GM21529 (cell line): ENCODE measurements around the gene LTK.

Source experiments
- ATAC-seq: cut with Tn5 transposase; IDR thresholded peaks from one replicate; pipeline ENCODE4 v1.9.1; 2021; ENCODE audit not compliant: unreplicated experiment

LTK gene

GRCh38 chr15:41513506-41514227, at the start of gene LTK:
Gene LTK (minus strand): TSS chr15:41513827. CDS start chr15:41513709, 118 bp downstream.
- ATAC-seq = no peak

GRCh38 chr15:41562784-41563198, 49.2 kb upstream of the LTK start:
- ATAC-seq = no peak

DNA sequence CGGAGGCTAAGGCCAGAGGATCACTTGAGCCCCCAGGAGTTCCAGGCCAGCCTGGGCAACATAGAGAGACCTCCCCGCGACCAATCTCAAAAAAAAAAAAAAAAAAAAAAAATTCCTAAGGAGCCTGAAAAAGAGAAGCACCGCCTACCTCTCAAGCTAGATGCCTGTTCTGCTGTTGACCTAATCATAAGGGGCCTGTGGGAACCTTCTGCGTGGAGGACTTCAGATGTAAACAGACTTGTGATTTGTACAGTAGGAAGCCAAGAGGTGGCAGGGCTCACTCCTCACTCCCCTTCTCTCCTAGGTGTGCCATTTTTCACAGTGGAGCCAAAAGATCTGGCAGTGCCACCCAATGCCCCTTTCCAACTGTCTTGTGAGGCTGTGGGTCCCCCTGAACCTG, 48.6 kb upstream of the LTK start:
- ATAC-seq = no peak

DNA sequence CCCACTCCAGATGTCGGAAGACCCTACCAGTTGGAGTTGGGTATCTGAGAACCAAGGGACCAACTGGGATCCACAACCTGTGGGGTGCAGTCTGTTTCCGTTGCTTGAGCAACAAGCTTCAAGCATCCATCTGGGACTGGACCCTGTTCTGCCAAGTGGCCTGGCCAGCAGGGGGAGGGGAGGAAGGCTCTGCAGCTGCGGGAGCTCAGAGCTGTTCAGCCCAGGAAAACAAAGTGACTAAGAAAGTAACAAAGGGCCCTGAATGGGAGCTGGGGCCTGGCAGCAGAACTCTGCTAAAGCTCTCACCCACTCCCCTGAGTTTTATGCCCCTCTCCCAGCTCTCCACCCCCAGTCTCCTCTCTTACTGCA, 48.1 kb upstream of the LTK start:
- ATAC-seq = no peak

DNA sequence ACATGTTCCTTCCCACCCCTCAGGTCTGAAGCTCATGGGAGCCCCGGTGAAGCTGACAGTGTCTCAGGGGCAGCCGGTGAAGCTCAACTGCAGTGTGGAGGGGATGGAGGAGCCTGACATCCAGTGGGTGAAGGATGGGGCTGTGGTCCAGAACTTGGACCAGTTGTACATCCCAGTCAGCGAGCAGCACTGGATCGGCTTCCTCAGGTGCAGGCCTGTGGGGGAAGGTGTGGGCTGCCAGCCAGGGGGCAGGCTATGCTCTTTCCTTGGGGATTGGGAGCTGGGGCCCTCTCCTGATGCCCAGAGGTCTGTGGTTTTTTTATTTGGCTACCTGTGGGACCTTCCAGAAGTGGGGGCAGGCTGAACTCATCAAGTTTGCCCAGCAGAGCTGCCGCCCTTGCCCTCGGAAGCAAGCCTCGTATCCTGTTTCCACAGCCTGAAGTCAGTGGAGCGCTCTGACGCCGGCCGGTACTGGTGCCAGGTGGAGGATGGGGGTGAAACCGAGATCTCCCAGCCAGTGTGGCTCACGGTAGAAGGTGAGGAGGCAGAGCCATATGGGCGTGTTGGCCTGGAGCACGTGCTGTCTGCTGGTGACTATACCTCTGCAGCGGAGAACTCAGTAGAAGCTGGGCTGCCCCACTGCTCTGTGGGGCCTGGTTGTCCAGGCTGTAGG, 47.6 kb upstream of the LTK start:
- ATAC-seq = no peak

- ATAC-seq = no peak
These were observed 46.9 kb upstream of the LTK start for GRCh38 chr15:41560572-41560874.

DNA sequence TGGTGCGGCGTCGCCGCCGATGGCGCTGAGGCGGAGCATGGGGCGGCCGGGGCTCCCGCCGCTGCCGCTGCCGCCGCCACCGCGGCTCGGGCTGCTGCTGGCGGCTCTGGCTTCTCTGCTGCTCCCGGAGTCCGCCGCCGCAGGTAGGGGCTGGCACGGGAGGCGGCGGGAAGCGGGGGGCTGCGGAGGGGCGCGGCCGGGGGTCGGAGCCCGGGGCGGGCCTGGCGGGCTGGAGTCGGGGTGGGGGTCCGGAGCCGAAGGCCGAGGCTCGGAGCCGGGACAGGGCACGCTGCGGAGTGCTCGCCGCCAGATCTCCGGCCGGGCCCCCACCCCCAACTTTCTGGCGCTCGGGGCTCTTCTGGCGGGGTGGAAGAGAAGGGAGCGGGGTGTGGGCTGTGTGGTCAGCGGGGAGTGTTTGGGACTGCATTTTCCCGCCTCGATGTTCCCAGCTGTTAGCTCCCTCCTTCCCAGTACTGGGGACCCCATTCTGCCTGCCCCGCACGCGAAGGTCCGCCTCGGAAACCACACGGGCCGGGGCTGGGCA, 45.7 kb upstream of the LTK start:
- no peak for ATAC-seq

- ATAC-seq = peak; percentile 48
These were observed 45.0 kb upstream of the LTK start, which contains the start of gene TYRO3 for GRCh38 chr15:41558400-41559238. Gene TYRO3 (plus strand): TSS chr15:41559212. CDS start chr15:41559258, 46 bp downstream.

- no peak for ATAC-seq
These were observed 44.2 kb upstream of the LTK start for GRCh38 chr15:41557673-41558399.

- no peak for ATAC-seq
These were observed 43.0 kb upstream of the LTK start for GRCh38 chr15:41556677-41557076.

- ATAC-seq = no peak
These were observed 41.3 kb upstream of the LTK start for GRCh38 chr15:41554915-41555314.

DNA sequence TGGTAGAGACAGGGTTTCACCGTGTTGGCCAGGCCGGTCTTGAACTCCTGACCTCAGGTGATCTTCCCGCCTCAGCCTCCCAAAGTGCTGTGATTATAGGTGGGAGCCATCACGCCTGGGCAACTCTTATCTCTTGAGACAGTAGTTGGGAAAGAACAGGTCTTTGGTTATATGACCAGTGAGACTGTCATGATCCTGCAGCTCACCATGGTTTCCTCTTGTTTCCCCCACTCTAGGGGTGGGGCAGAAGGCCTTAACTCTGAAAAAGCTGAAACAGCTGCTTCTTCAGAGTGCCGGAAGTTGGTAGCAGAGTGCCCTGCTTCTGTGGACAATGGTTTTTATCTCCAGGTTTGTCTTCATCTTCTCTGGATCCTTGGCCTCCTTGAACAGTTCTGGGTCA, 40.7 kb upstream of the LTK start:
- ATAC-seq = no peak

DNA sequence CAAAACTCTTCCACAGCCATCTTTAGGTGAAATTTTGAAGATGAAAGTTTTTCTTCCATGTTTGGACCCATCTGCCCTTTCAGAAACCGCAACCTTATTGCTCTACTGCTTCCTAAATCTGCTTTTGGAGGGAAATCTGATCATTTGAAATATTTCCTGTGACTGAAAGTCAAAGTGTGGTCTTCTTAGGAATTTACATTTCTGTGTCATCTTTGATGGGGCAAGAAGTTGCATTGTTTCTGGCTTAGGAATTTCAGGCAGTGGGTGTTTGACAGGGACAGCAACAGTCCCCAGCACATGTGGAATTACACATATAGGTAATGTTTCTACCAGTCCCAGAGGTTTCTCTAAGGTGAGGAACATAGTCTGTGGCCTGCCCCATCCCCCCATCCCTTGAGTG, 40.1 kb upstream of the LTK start:
- no peak for ATAC-seq

DNA sequence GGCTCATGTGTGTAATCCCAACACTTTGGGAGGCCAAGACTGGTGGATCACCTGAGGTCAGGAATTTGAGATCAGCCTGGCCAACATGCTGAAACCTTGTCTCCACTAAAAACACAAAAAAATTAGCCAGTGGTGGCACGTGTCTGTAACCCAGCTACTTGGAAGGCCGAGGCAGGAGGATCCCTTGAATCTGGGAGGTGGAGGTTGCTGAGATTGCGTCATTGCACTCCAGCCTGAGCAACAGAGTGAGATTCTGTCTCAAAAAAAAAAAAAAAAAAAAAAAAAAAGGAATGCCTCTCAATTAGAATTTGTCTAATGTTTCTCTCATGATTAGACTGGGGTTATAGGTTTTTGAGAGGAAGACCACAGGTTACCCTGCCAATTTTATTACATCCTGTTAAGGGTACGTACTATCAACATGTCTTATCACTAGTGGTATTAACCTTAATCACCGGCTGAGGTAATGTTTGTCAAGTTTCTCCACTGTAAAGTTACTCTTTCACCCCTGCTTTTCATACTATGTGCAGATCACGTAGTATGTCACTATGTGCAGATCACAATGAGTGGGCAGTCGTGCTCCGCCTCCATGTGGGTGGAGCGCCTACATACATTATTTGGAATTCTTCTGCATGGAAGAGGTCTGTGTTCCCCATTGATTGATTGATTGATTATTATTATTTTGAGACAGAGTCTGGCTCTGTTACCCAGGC, 36.6 kb upstream of the LTK start:
- ATAC-seq = no peak

- no peak for ATAC-seq
These were observed 33.5 kb upstream of the LTK start for GRCh38 chr15:41546851-41547786.

GRCh38 chr15:41545218-41545617, 31.6 kb upstream of the LTK start:
- ATAC-seq = no peak

DNA sequence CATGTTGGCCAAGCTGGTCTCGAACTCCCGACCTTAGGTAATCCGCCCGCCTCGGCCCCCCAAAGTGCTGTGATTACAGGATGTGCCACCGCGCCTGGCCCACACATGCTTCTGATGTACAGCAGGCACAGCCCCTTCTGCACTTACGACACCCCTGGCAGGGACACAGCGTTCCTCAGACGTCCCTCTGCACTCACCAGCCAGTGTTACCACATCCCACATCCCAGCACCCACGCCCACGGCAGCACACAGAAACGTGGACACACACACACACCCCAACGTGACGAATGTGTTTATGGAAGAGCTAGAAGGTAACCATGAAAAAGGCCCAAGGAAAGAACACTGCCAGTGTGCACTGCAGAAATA, 31.0 kb upstream of the LTK start:
- ATAC-seq = no peak

- ATAC-seq = no peak
These were observed 29.9 kb upstream of the LTK start for GRCh38 chr15:41543521-41543870.

GRCh38 chr15:41536866-41537265, 23.2 kb upstream of the LTK start:
- no peak for ATAC-seq
